ENCODE data around the gene PXK. TPM values are rescaled to one million over a fixed set of nuclear protein-coding genes. Genes with fewer than 3 reads are reported as not detected.

PXK gene
- total RNA-seq, 4 donors from 2014 or later = 22.7 to 51.3 (median 41.0) TPM

DNA sequence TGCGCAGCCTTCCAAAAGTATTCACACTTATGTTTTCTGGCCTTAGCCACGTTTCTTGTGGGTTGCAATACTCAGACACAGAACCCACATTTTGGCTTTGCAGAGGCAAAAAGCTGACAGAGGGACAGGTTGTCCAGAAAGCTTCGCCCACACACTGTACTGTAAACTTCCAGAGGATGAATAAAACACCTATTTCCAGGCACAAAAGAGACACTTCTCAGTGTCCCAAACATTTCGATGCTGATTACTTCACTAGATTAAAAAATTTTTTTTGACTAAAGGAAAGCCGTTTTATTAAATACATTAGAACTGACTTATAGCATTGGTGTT, 131.2 kb downstream of the PXK start:
- no peaks in the 10 kb centered on the region for H3K9me3 ChIP-seq
- no peaks in the 10 kb centered on the region for H3K36me3 ChIP-seq
- no peaks in the 10 kb centered on the region for H3K27me3 ChIP-seq
- H3K27ac ChIP-seq = no peak overlapping the region
- peaks cover 0 to 17% (median 0%) of the 10 kb centered on the region in 4 donors for H3K4me1 ChIP-seq
- H3K4me3 ChIP-seq = peak overlapping the region in 1 of 4 donors; percentile 33
- TF ChIP-seq POLR2A (IDR thresholded peaks at IDR 0.05) = no peak
- TF ChIP-seq, protein P1, sequence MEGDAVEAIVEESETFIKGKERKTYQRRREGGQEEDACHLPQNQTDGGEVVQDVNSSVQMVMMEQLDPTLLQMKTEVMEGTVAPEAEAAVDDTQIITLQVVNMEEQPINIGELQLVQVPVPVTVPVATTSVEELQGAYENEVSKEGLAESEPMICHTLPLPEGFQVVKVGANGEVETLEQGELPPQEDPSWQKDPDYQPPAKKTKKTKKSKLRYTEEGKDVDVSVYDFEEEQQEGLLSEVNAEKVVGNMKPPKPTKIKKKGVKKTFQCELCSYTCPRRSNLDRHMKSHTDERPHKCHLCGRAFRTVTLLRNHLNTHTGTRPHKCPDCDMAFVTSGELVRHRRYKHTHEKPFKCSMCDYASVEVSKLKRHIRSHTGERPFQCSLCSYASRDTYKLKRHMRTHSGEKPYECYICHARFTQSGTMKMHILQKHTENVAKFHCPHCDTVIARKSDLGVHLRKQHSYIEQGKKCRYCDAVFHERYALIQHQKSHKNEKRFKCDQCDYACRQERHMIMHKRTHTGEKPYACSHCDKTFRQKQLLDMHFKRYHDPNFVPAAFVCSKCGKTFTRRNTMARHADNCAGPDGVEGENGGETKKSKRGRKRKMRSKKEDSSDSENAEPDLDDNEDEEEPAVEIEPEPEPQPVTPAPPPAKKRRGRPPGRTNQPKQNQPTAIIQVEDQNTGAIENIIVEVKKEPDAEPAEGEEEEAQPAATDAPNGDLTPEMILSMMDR (IDR thresholded peaks at IDR 0.05) = no peak
- no peak for TF ChIP-seq EP300 (IDR thresholded peaks at IDR 0.05)
- DNase-seq (ENCODE audit: low spot score in 2 of 2) = no peak
- 34 to 41% methylated on average over 5 of the region's 5 CpGs for WGBS, 2 donors

DNA sequence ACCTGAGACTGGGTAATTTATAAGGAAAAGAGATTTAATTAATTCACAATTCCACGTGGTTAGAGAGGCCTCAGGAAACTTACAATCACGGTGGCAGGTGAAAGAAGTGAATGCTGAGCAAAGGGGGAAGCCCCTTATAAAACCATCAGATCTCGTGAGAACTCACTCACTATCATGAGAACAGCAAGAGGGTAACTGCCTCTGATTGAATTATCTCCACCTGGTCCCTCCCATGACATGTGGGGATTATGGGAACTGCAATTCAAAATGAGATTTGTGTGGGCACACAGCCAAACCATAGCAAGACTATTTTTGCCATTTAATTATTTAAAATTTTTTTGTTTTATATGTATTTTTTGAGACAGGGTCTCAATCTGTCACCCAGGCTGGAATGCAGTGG, 132.2 kb downstream of the PXK start:
- H3K36me3 ChIP-seq = no peaks in the 10 kb centered on the region
- no peaks in the 10 kb centered on the region for H3K27me3 ChIP-seq
- H3K27ac ChIP-seq = no peak overlapping the region
- TF ChIP-seq EP300 (IDR thresholded peaks at IDR 0.05) (no peak), POLR2A (IDR thresholded peaks at IDR 0.05) (no peak)
- TF ChIP-seq, protein P1 (IDR thresholded peaks at IDR 0.05) = no peak
- no peak for DNase-seq (ENCODE audit: low spot score in 2 of 2)
- H3K4me1 ChIP-seq = peaks cover 0 to 17% (median 0%) of the 10 kb centered on the region in 4 donors
- H3K4me3 ChIP-seq = no peak overlapping the region
- WGBS, 2 donors = 78 to 82% methylated on average over 3 of the region's 3 CpGs
- no peaks in the 10 kb centered on the region for H3K9me3 ChIP-seq

DNA sequence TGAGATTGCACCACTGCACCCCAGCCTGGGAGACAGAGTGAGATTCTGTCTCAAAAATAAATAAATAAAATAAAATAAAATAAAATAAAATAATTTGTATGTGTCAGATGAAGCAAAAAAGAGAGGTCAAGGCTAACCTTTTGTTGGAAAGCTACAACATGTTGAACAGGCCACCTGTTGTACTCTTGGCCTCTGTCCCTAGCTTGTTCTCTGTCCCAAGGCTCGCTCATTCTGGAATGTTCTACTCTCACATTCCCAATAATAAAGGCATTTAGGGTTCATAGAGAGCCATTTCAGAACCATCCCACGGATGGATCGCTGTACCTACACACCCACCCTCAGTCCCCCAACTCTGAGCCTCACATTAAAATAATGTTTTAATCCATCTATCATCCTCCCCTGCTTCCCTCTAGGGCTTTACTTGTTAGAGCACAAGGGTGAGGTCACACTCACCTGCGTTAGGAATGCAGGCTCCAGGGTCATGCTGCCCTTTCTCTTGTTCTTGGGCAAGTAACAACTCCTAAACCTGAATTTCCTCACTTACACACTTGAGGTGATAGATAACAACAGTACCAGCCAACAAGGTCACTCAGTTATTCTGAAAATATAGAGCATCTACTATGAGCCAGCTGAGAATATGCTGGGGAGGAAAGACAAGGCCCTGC, 134.3 kb downstream of the PXK start:
- Histone ChIP-seq H3K4me1 (peaks cover 0 to 21% (median 11%) of the 10 kb centered on the region in 4 donors), H3K27me3 (no peaks in the 10 kb centered on the region), H3K36me3 (no peaks in the 10 kb centered on the region), H3K9me3 (no peaks in the 10 kb centered on the region), H3K4me3 (no peak overlapping the region), H3K27ac (no peak overlapping the region)
- TF ChIP-seq, protein P1 (IDR thresholded peaks at IDR 0.05) = no peak
- no peak for TF ChIP-seq EP300 (IDR thresholded peaks at IDR 0.05)
- TF ChIP-seq POLR2A (IDR thresholded peaks at IDR 0.05) = no peak
- 71 to 75% methylated on average over 4 of the region's 4 CpGs for WGBS, 2 donors
- DNase-seq (ENCODE audit: low spot score in 2 of 2) = no peak

DNA sequence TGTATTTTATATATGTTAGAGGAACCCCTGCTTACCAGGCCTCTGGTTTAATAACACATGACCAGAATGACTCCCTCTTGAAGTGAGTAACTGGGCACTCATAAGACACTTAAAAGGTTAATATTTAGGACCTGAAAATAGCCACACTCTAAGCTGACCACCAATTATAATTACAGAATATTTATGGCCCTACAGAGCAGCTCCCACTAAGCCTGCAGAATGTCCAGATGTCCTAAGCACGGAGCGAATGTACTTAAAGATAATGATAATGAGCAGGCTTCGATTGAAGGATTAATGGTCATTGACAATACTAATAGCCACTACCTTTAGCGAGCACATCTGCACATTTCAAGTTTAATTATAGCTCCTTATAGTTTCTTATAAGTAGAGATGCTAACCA, 136.4 kb downstream of the PXK start:
- WGBS, 2 donors = 75 to 80% methylated on average over 4 of the region's 4 CpGs
- Histone ChIP-seq H3K4me3 (no peak overlapping the region), H3K27me3 (no peaks in the 10 kb centered on the region), H3K4me1 (peaks cover 0 to 13% (median 8%) of the 10 kb centered on the region in 4 donors), H3K27ac (no peak overlapping the region), H3K36me3 (no peaks in the 10 kb centered on the region), H3K9me3 (no peaks in the 10 kb centered on the region)
- DNase-seq (ENCODE audit: low spot score in 2 of 2) = no peak
- TF ChIP-seq EP300 (IDR thresholded peaks at IDR 0.05) = no peak

DNA sequence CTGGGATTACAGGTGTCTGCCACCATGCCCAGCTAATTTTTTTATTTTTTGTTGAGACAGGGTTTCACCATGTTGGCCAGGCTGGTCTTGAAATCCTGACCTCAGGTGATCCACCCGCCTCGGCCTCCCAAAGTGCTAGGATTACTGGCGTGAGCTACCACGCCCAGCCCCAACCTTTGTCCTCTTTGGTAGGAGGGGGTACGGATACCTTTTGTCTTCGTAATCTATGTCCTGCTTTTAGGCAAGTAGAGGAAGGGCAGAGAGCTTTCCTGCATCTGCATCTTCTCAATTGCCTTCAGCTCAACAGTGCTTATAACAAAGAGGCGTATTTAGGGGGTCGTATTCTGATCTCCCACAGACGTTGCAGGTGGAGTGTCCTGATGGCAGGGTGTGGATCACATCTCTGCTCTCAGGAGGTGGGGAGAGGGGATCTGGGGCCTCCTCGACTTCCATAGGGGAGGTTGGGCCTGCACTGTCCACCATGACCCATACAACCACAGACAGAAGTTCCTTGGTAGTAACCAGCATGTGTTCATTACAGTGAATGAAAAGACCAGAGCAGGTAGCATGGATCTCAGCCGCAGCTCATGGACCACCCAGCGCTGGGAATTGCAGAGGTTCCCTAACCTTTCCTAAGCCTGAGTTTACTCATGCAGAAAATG, 137.8 kb downstream of the PXK start:
- WGBS, 2 donors = 87 to 94% methylated on average over 12 of the region's 12 CpGs
- no peaks in the 10 kb centered on the region for H3K9me3 ChIP-seq
- H3K27ac ChIP-seq = peak overlapping the region in 2 of 4 donors; percentile 34 to 75
- H3K4me1 ChIP-seq = peaks cover 0 to 14% (median 9%) of the 10 kb centered on the region in 4 donors
- no peak for DNase-seq (ENCODE audit: low spot score in 2 of 2)
- H3K36me3 ChIP-seq = no peaks in the 10 kb centered on the region
- H3K4me3 ChIP-seq = no peak overlapping the region
- H3K27me3 ChIP-seq = no peaks in the 10 kb centered on the region
- TF ChIP-seq POLR2A (IDR thresholded peaks at IDR 0.05) (no peak), EP300 (IDR thresholded peaks at IDR 0.05) (no peak)
- TF ChIP-seq, protein P1 (IDR thresholded peaks at IDR 0.05) = no peak

All from tibial nerve (tissue), 4 donors.